Cardiac muscle cell (in vitro differentiated cells and primary cell): Measurements from ENCODE around the gene TDP2. TPM values are rescaled to one million over a fixed set of nuclear protein-coding genes. Genes with fewer than 3 reads are reported as not detected.

Source experiments
- DNase-seq, 2 donors: peaks; one replicate each; pipeline versions ENCODE4 v3.0.0 to v3.0.0-alpha.2; 2010 to 2017; ENCODE audit warnings: low read depth in 1 of 2, low spot score in 1 of 2
- H3K27ac ChIP-seq: fragments of 200-600 bp; sonication (generic); 2 replicates; pipeline ENCODE4 v1.5.1; 2016
- H3K27me3 ChIP-seq: fragments of 200-600 bp; sonication (generic); 2 replicates; pipeline ENCODE4 v1.6.0; 2016; ENCODE audit warnings: control low read depth
- H3K36me3 ChIP-seq: fragments of 200-600 bp; sonication (generic); 2 replicates; pipeline ENCODE4 v1.5.1; 2016; ENCODE audit warnings: control low read depth
- H3K4me1 ChIP-seq: fragments of 200-600 bp; sonication (generic); 2 replicates; pipeline ENCODE4 v1.8.1; 2017; ENCODE audit warnings: low read depth, mild to moderate bottlenecking, mixed run types
- H3K4me3 ChIP-seq: fragments of 200-600 bp; sonication (generic); 2 replicates; pipeline ENCODE4 v1.5.1; 2016; ENCODE audit warnings: mild to moderate bottlenecking
- H3K9me3 ChIP-seq: fragments of 200-600 bp; sonication (generic); 2 replicates; pipeline ENCODE4 v1.5.1; 2017; ENCODE audit warnings: low read depth, mild to moderate bottlenecking, control low read depth
- polyA plus RNA-seq: library from polyadenylated mRNA; unstranded; fragments of >200 nt; fragmentation: Nextera tagmentation; extraction: Ambion mirVana; gene quantifications from 2 replicates; pipeline ENCODE4 v1.2.1, GENCODE V29; 2016
- total RNA-seq: library from RNA; depleted of rRNA; stranded (reverse); fragments of >200 nt; gene quantifications from 2 replicates; pipeline ENCODE4 v1.2.3, GENCODE V29; 2016
- TF ChIP-seq, protein P1 (sequence below): IDR thresholded peaks from 2 replicates; pipeline ENCODE4 v1.5.1; 2012; ENCODE audit warnings: low read depth, mild to moderate bottlenecking, low read length

Gene TDP2
- total and polyA plus RNA-seq, 2 experiments from 2014 or later: 46.6 to 59.0 TPM

DNA sequence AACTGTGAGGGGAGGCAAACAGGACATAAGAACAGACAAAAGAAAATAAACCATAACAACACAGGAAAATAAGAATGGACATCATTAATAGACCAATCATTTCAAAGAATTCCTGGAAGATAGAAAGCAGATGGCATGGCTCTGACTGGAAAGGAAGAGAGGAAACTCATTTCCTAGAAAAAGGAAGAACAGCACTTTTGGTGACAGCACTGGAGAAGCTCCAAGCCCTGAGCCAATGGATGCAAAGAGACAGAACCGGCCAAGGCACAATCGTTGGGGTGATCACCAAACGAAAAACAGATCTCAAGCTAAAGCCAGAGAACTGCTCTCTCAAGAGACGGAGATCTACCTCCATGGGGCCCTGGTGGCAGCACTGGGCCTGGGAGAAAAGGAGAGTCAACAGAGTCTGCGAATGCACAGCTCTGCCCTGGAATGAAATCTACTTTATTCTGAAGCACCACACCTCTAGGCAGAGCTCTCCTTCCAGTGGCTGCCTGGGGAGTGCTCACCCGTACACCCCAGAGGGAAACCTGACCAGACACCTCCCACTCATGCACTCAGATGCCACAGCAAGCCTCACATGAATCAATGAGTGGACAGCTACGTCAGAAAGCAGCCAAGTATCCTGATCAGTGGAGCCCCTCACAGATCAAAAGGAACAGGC, 44.9 kb downstream of the TDP2 start:
- Histone ChIP-seq H3K4me3 (no peak overlapping the region), H3K9me3 (no peaks in the 10 kb centered on the region), H3K36me3 (no peaks in the 10 kb centered on the region), H3K27ac (no peak overlapping the region), H3K27me3 (no peaks in the 10 kb centered on the region), H3K4me1 (no peaks in the 10 kb centered on the region)
- DNase-seq: no peak
- TF ChIP-seq, protein P1, sequence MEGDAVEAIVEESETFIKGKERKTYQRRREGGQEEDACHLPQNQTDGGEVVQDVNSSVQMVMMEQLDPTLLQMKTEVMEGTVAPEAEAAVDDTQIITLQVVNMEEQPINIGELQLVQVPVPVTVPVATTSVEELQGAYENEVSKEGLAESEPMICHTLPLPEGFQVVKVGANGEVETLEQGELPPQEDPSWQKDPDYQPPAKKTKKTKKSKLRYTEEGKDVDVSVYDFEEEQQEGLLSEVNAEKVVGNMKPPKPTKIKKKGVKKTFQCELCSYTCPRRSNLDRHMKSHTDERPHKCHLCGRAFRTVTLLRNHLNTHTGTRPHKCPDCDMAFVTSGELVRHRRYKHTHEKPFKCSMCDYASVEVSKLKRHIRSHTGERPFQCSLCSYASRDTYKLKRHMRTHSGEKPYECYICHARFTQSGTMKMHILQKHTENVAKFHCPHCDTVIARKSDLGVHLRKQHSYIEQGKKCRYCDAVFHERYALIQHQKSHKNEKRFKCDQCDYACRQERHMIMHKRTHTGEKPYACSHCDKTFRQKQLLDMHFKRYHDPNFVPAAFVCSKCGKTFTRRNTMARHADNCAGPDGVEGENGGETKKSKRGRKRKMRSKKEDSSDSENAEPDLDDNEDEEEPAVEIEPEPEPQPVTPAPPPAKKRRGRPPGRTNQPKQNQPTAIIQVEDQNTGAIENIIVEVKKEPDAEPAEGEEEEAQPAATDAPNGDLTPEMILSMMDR: no peak

GRCh38 chr6:24620637-24621036, 46.1 kb downstream of the TDP2 start:
- TF ChIP-seq, protein P1: no peak
- no peaks in the 10 kb centered on the region for H3K4me1 ChIP-seq

GRCh38 chr6:24619661-24620060, 47.0 kb downstream of the TDP2 start:
- no peak for DNase-seq
- Histone ChIP-seq H3K27ac (no peak overlapping the region), H3K4me3 (no peak overlapping the region), H3K36me3 (no peaks in the 10 kb centered on the region), H3K27me3 (no peaks in the 10 kb centered on the region), H3K9me3 (no peaks in the 10 kb centered on the region), H3K4me1 (no peaks in the 10 kb centered on the region)
- TF ChIP-seq, protein P1: no peak

More at GRCh38 chr6:24620637-24621036, 46.1 kb downstream of the TDP2 start:
- Histone ChIP-seq H3K27me3 (no peaks in the 10 kb centered on the region), H3K4me3 (no peak overlapping the region), H3K9me3 (no peaks in the 10 kb centered on the region), H3K36me3 (no peaks in the 10 kb centered on the region), H3K27ac (no peak overlapping the region)
- DNase-seq: no peak

- no peak for DNase-seq
- Histone ChIP-seq H3K27me3 (no peaks in the 10 kb centered on the region), H3K9me3 (no peaks in the 10 kb centered on the region), H3K27ac (no peak overlapping the region), H3K36me3 (no peaks in the 10 kb centered on the region), H3K4me3 (no peak overlapping the region), H3K4me1 (peaks cover 8% of the 10 kb centered on the region)
- TF ChIP-seq, protein P1: no peak
Observed at GRCh38 chr6:24614648-24615047, 52.1 kb downstream of the TDP2 start.

DNA sequence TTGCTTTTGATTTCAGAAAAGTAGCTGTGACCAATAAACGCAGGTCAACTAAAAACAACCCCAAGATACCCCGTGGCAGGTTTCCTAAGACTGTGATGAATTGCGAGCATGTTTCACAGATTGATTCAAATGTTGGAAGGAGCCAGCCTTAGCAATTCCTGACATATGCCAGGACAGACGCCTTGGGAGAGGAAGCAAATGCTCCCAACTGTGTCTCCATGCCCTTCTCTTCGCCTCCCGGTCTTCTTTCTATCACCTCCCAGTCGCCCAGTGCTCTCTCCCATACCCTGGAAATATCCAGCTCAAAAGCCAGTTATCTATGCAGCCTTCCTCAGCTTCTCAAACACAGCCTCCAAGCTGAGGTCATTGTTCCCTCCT, 52.7 kb downstream of the TDP2 start:
- peak overlapping the region; percentile 38 for H3K27ac ChIP-seq
- H3K27me3 ChIP-seq: no peaks in the 10 kb centered on the region
- TF ChIP-seq, protein P1: no peak
- H3K9me3 ChIP-seq: no peaks in the 10 kb centered on the region
- H3K4me3 ChIP-seq: no peak overlapping the region
- no peaks in the 10 kb centered on the region for H3K36me3 ChIP-seq
- H3K4me1 ChIP-seq: peaks cover 8% of the 10 kb centered on the region
- DNase-seq: no peak
